ENCODE results near the gene LAMC2.
A peak's percentile ranks its signal among the peaks of the same experiment; 100 is the strongest.
"Not testable (repeated sequence)": the region's sequence is repeated elsewhere in the genome, so short reads cannot be mapped to it uniquely, and the experiment has no call there.

LAMC2 gene

GRCh38 chr1:183267646-183268431 lies 81.8 kb downstream of the LAMC2 start:
- DNase-seq, result no peak

DNA sequence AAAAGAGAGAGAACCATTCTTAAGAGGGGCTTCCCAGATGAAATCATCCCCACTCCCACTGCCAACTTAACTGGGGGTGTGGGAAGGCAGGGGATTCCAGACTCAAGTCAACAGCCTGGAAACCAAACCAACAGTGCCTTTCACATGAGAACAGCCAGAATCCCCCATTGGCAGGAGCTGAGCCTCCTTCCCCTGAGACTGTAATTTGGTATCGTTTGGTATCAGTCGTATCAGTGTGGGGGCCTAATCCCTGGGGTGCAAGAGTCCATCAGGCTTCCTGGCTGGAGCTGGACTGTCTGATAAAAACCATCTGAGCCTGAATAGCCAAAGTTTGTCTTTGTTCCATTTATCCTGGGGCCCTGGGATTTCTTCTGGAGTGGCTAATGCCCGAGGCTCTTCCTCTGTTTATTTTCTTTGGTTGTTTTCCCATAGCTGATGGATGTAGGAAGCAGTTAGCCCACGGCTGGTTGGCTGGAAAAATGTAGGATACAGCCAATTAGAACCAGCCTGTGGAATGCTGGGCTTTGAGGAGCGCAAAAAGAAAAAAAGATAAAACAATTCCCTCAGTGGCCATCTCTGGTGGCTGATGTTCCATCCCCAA lies 84.6 kb downstream of the LAMC2 start:
- DNase-seq, result no peak

GRCh38 chr1:183272390-183272848 lies 86.4 kb downstream of the LAMC2 start:
- DNase-seq, result no peak

GRCh38 chr1:183273300-183273699 lies 87.2 kb downstream of the LAMC2 start:
- DNase-seq, result no peak

- not testable (repeated sequence) for DNase-seq
These were observed 87.9 kb downstream of the LAMC2 start for GRCh38 chr1:183273984-183274383.

DNA sequence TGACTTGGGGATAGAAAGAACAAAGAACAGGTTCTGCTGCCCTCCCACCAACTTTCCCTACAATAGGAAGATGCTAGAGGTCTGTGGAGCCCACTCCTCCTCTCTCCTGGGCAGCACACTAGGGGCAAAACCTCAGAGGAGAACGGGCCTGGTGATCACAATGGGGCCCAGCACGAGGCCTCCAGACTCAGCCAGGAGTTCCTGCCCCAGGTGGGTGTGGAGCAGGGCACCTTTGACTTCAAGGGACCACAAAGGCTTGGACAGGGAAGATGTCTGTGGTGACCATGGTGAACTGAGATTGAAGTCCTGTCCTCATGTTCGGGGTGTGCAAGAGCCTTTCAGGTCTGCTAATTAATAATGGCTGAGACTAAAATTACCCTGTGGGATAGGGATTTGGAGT lies 88.8 kb downstream of the LAMC2 start:
- DNase-seq, result no peak

DNA sequence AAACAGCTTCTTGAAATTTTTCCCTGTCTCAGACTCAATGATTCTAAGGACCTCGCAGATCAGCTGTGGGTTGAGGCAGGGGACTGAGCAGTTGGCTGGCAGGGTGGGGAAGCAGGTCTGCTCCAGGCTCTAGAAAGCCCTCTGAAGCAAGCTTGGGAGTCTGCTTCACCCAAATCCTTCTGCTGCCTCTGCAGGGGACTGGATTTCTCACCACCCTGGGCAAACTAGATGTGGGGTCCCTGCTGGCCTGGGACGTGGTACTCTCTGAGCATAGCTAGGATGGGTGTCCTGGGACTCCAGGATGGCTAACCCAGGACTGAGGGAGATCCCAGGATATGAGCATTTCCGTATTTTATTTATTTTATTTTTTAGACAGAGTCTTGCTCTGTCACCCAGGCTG lies 89.3 kb downstream of the LAMC2 start:
- no peak for DNase-seq

DNA sequence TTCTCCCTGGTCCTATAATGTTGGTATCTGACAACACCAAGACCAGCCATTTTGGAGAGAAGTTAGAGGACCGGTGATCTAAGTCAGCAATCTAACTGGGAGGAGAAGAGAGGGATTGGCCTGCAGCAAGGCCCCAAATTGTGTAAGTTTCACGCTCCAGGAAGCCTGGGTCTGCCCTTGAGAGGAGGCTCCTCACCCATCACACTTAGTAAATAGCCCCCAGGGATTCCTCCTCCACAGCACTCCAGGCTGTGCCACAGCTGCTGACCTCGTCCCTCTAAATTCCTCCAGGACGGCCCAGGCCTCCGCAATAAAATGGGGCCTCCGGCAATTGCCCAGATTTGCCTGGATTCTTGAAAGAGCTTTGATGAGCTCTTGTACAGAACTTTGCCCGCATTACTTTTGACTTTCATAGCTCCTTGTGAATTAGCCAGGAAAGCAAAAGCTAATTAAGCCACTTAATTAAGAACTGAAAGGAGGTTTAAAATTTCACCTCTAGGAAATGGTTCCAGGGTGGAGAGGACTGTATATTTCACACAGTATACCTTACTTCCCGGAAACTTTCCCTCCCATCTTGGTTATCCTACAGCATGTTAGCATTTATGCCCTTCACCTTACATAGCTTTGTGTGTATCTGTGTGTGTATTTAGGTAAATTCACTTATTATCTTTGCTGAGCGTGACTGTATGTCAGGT lies 90.5 kb downstream of the LAMC2 start:
- no peak for DNase-seq

GRCh38 chr1:183277821-183278738 lies 92.0 kb downstream of the LAMC2 start:
- no peak for DNase-seq

- no peak for DNase-seq
These were observed 92.9 kb downstream of the LAMC2 start for GRCh38 chr1:183278739-183279591.

DNA sequence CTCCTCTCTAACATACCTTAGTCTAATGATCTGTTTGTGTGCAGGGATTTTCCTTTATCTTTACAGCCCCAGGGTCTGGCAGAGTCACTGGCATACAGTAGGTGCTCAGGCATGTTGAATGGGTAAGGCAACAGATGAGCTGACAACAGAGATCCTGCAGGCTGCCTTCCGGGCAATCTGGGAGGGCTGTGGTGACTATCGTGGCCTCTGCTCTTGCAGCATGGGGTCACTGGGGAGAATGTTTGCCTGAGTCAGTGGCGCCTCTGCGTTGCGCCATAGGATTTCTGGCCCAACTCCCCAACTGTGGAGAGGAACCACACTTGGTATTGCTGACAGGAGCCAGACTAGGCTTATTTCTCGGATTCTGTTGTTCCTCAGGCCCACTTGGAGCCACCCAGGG lies 93.8 kb downstream of the LAMC2 start:
- no peak for DNase-seq

- no peak for DNase-seq
These were observed 95.0 kb downstream of the LAMC2 start for GRCh38 chr1:183281039-183281438.

DNA sequence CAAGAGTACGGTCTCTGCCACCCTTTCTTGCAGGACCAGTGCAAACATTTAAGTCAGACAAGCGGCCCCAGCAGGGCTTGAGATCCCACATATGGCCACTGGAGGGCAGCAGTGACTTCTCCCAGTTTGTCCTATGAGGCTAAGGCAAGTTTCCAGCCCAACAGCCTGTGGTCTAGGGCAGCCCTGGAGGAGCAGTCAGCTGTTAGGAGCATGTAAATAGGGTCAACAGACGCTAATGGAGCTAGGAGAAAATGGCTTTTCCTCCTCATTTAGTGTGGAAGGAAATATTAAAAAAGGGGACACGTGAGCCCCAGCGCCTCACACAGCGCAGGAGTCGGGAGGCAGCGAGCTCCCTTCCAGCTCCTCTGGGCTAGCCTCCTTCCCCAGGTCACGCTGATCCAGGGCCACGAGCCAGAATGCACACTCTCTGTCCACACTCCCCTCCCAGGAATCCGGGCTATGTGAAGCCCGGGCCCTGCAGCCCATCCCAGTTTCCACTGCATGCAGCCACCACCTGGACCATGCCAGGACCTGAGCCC lies 95.6 kb downstream of the LAMC2 start:
- peak; percentile 58 for DNase-seq

DNA sequence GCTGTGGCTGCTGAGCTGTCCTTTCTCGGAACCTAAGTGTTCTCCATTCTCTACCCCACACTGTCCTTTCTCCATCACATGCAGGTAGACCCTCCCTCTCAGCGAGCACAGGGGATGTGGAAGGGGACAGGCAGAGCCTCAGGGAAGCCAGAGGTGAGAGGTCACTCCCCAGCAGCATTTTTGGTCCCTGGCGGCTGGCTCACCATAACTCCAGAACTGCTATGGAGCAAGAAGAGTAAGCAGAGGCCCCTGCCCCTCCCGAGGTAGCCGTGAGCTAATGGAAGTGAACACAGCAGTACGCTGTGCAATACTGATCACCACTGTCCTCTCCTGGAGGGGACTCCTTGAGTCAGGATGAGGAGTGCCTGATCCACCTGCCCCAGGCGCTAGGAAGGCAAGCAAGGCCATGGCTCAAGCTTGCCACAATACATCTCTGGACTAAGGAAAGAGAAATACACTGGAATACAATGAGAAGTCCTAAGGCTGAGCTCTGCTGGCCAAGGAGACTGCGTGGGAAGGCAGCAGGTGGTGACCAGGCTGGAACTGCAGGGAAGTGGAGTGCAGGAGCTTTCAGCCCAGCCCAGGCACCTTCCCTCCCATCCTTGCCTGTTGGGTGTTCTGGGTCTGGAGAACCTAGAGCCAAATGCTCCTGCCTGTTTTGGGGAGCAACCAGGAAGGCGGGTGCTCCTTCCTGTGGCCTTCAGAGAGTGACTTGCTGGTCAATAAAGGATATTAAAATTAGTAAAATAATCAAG lies 96.2 kb downstream of the LAMC2 start:
- DNase-seq, result no peak

- DNase-seq, result no peak
These were observed 97.2 kb downstream of the LAMC2 start for GRCh38 chr1:183283286-183283685.

DNA sequence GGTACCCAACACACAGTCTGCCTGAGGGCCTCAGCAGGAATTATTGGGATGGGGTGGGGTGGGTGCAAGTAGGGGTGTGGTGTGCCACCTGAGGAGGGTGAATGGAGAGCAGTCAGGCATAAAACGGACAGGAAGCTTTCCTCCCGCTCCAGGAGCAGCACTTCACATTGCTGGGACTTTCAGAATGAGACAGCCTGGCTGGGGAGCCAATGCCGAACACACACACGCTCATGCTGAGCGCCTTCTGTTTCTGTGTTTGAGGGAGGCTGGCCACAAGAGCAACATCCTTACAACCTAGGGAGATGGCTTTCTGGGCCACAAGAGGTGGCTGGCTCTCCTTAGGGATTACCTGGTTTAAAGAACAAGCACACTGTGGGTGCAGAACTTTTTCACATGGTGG lies 98.0 kb downstream of the LAMC2 start:
- no peak for DNase-seq

GRCh38 chr1:183285256-183285655 lies 99.2 kb downstream of the LAMC2 start:
- DNase-seq, result no peak

DNA sequence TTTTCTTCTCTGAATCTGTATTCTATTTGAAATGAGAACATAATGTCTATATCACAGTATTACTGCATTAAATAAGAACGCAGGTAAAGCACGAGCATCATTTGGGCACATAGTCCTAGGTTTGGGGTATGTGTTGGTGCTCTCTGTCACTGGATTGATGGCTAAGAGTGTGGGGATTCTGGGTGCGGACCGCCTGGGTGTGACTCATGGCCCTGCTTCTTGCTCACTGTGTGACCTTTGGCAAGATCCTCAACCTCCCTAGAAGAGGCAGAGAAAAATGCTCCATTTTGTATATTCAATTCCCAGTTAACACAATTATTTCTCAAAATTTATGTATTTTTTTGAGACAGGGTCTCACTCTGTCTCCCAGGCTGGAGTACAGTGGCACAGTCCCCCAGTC lies 99.7 kb downstream of the LAMC2 start:
- no peak for DNase-seq

DNA sequence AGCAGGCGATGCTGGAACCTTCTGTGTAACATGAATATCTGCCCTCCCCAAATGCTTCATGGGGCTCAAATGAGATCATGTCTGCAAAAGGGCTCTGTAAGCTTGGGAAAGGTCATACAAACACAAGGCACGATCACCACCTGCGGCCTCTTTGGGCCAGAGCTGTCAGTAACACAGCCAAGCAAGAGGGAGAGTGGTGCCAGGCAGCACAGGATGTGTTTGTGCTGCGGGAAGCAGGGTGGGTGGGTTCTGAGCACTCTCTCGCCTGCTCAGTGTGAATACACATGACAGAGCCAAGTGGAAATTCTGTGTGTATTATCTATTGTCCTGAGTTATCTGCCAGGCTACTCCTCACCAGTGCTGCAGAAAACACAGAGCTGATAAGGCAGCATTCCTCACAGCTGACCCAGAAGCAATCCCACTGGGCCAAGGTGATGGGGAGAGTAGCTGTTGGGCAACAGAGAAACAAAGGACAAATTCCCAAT lies 101.2 kb downstream of the LAMC2 start:
- DNase-seq, result no peak

DNA sequence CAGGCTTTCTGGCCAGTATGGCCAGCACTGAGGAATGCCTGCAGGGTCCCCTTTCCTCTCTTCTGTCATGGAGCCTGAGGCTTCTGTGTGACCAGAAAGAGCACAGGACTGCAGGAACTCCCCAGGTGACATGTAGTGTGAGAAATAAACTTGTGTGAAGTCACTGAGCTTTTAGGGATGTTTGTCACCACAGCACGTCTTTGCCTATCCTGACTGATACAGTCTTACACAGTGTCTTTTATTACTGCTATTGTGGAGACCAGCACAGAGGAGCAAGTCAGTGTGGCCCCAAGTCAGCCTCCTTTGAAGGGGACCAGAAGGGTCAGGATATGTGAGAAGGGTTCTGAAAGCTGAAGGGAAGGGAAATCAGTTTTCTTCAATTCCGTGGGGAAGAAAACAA lies 102.5 kb downstream of the LAMC2 start:
- DNase-seq, result no peak

- no peak for DNase-seq
These were observed 103.0 kb downstream of the LAMC2 start for GRCh38 chr1:183289051-183289496.
